Right lobe of liver (tissue), 6 donors: ENCODE data around the gene MUC5AC. TPM values are rescaled to one million over a fixed set of nuclear protein-coding genes. Genes with fewer than 3 reads are reported as not detected.

Experiments used
- ATAC-seq, 4 donors: fragments of 200-7000 bp; cut with Tn5 transposase; one replicate each; pipeline ENCODE4 v1.9.1; 2020; ENCODE audit warnings: mild to moderate bottlenecking in 4 of 4, moderate library complexity in 4 of 4
- DNase-seq, 3 donors: peaks; one replicate each; pipeline ENCODE4 v3.0.0-alpha.2; 2020
- H3K27ac ChIP-seq, 3 donors: fragments of 200-600 bp; one replicate each; pipeline ENCODE4 v1.8.0; 2022
- H3K27me3 ChIP-seq, 2 donors: fragments of 200-600 bp; one replicate each; pipeline ENCODE4 v1.8.0; 2022
- H3K36me3 ChIP-seq, 4 donors: fragments of 200-600 bp; sonication (generic) in 1 of 4; one replicate each; pipeline versions ENCODE4 v1.5.1 to v1.8.0; 2017 to 2022; ENCODE audit warnings: control low read depth in 1 of 4
- H3K4me1 ChIP-seq, 4 donors: fragments of 200-600 bp; sonication (generic) in 1 of 4; one replicate each; pipeline versions ENCODE4 v1.5.1 to v1.8.0; 2017 to 2022; ENCODE audit warnings: control low read depth in 1 of 4
- H3K4me3 ChIP-seq, 3 donors: fragments of 200-600 bp; one replicate each; pipeline ENCODE4 v1.8.0; 2022
- H3K9me3 ChIP-seq, 4 donors: fragments of 200-600 bp; sonication (generic) in 1 of 4; one replicate each; pipeline versions ENCODE4 v1.5.1 to v1.8.0; 2017 to 2022; ENCODE audit warnings: control low read depth in 1 of 4
- POLR2A ChIP-seq: fragments of 450-650 bp; IDR thresholded peaks from one replicate; pipeline ENCODE4 v1.6.1; 2017; ENCODE audit warnings: antibody characterized with exemption, mild to moderate bottlenecking
- WGBS: methylation state at CpG from one replicate; pipeline ENCODE4 v1.1.6; 2018; ENCODE audit warnings: low coverage, low lambda C conversion rate; ENCODE audit not compliant: insufficient coverage; ENCODE audit errors: missing lambda C conversion rate; 5-methylcytosine and 5-hydroxymethylcytosine counted together
- intact Hi-C, 2 donors: fragments of 100-400 bp; cut with DNase I; formaldehyde crosslinking; loops; one replicate each; pipeline versions ENCODE4 v1.11.2 to v1.14.1; 2022
- total RNA-seq, 6 experiments: library from RNA; depleted of rRNA in 2 of 6; stranded (reverse); fragments of >200 nt in 2 of 6; fragmentation: NEBNext Ultra II Directional in 3 of 6; extraction: Animal tissue kit (Norgen Biotek cat#: 25700) in 3 of 6; gene quantifications; one replicate each; pipeline versions ENCODE4 v1.1.0 to v1.2.4, GENCODE V29; 2016 to 2023
- TF ChIP-seq, protein P1 (sequence below), 4 donors: fragments of 200-600 bp in 3 of 4; fragments of 450-650 bp in 1 of 4; IDR thresholded peaks; one replicate each; pipeline versions ENCODE4 v1.5.1 to v1.8.0; 2016 to 2022; ENCODE audit warnings: antibody characterized with exemption in 4 of 4, mild to moderate bottlenecking in 2 of 4
- donor health status: DM: no; HTN: yes; CAD: no.
- donor health status: DM: no; HTN: no; CAD: no.
- donor health status: DM: no; HTN: no; CAD: no.
- donor health status: DM: no; HTN: yes; CAD: no.
- donor health status: DM: no; HTN: yes; CAD: no.

MUC5AC gene
- total RNA-seq, 6 experiments from 2014 or later, result not detected

DNA sequence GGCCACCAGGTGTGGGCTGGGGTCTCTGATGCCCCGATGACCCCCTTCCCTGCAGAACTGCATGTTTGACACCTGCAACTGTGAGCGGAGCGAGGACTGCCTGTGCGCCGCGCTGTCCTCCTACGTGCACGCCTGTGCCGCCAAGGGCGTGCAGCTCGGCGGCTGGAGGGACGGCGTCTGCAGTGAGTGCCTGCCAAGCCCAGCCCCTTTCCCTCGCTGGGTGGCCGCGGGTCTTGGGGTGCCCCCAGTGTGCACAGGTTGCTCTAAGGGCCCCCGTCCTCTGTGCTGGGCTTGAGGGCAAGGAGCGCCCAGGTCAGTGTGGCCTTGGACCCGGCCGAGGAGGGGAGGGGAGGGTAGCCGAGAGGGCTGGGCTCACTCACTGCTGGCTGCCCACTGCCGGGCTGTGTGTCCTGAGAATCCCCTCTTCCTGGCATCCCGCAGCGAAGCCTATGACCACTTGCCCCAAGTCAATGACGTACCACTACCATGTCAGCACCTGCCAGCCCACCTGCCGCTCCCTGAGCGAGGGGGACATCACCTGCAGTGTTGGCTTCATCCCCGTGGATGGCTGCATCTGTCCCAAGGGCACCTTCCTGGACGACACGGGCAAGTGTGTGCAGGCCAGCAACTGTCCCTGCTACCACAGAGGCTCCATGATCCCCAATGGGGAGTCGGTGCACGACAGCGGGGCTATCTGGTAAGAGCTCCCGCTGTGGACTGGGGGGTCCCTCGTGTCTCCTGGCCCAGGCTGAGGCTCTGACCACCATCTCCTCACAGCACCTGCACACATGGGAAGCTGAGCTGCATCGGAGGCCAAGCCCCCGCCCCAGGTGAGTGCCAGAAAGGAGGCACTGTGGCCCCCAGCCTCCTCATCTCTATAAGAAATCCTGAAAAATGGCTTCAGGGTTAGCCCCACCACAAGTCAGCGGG lies 17.0 kb downstream of the MUC5AC start:
- H3K9me3 ChIP-seq, result no peaks in the 10 kb centered on the region
- intact Hi-C loops, result no loop called here
- H3K27me3 ChIP-seq, result no peaks in the 10 kb centered on the region
- DNase-seq, result peak in 1 of 3 donors; percentile 11
- H3K4me3 ChIP-seq, result no peak overlapping the region
- no peak for ATAC-seq
- H3K36me3 ChIP-seq, result no peaks in the 10 kb centered on the region
- no peaks in the 10 kb centered on the region for H3K4me1 ChIP-seq
- H3K27ac ChIP-seq, result no peak overlapping the region
- WGBS, result 60% methylated on average over 4 of the region's 39 CpGs
- TF ChIP-seq, protein P1, sequence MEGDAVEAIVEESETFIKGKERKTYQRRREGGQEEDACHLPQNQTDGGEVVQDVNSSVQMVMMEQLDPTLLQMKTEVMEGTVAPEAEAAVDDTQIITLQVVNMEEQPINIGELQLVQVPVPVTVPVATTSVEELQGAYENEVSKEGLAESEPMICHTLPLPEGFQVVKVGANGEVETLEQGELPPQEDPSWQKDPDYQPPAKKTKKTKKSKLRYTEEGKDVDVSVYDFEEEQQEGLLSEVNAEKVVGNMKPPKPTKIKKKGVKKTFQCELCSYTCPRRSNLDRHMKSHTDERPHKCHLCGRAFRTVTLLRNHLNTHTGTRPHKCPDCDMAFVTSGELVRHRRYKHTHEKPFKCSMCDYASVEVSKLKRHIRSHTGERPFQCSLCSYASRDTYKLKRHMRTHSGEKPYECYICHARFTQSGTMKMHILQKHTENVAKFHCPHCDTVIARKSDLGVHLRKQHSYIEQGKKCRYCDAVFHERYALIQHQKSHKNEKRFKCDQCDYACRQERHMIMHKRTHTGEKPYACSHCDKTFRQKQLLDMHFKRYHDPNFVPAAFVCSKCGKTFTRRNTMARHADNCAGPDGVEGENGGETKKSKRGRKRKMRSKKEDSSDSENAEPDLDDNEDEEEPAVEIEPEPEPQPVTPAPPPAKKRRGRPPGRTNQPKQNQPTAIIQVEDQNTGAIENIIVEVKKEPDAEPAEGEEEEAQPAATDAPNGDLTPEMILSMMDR (IDR thresholded peaks at IDR 0.05), result no peak
- TF ChIP-seq POLR2A, result no peak

DNA sequence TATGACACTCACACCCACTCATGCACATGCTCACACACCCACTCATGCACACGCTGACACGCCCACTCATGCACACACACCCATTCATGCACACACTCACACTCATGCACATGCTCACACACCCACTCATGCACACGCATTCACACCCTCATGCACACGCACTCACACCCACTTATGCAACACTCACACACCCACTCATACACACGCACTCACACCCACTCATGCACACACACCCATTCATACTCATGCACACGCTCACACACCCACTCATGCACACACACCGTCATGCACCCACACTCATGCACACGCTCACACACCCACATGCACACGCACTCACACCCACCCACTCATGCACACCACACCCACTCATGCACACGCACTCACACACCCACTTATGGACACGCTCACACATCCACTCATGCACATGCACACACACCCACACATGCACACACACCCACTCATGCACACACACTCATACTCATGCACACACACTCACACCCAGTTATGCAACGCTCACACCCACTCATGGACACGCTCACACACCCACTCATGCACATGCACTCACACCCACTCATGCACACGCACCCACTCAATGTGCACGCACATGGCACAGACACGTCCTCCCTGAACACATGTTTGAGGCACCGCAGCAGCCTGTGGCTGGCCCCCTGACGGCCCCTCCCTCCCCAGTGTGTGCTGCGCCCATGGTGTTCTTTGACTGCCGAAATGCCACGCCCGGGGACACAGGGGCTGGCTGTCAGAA lies 17.9 kb downstream of the MUC5AC start:
- Histone ChIP-seq H3K27ac (no peak overlapping the region), H3K27me3 (no peaks in the 10 kb centered on the region), H3K9me3 (no peaks in the 10 kb centered on the region), H3K4me1 (no peaks in the 10 kb centered on the region), H3K36me3 (no peaks in the 10 kb centered on the region), H3K4me3 (no peak overlapping the region)
- intact Hi-C loops, result no loop called here
- WGBS, result 76% methylated on average over 20 of the region's 22 CpGs
- no peak for ATAC-seq
- DNase-seq, result peak in 1 of 3 donors; percentile 1
- TF ChIP-seq, protein P1 (IDR thresholded peaks at IDR 0.05), result no peak
- no peak for TF ChIP-seq POLR2A

DNA sequence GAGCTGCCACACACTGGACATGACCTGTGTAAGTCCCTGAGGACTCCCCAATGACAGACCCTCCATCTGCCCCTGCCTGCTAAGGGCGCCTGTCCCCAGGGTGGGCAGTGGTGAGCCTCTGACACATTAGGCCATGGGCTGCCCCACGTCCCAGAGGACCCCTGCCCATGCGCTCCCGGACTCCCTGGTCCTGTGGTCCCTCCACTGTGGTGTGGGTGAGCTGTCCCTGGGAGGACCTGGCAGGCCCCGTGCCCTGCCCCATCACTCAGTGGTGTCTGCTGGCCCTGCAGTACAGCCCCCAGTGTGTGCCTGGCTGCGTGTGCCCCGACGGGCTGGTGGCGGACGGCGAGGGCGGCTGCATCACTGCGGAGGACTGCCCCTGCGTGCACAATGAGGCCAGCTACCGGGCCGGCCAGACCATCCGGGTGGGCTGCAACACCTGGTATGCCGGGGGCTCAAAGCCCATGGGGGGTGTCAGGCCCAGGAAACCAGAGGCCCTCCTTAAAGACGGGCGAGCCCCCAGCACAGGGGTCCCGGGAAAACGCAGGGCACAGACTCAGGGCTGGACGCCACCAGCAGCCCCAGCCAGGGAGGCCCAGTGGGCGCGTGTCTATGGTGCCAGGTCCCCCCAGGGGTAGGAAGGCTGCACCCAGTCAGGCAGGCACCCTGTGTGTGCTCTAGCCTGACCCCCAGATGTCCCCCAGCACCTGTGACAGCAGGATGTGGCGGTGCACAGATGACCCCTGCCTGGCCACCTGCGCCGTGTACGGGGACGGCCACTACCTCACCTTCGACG lies 18.7 kb downstream of the MUC5AC start:
- no CpG with 5 or more reads among the region's 32 CpGs for WGBS
- no peak for TF ChIP-seq POLR2A
- TF ChIP-seq, protein P1 (IDR thresholded peaks at IDR 0.05), result no peak
- H3K27me3 ChIP-seq, result no peaks in the 10 kb centered on the region
- ATAC-seq, result no peak
- peak in 1 of 3 donors; percentile 15 for DNase-seq
- H3K36me3 ChIP-seq, result no peaks in the 10 kb centered on the region
- no peaks in the 10 kb centered on the region for H3K4me1 ChIP-seq
- intact Hi-C loops, result no loop called here
- H3K27ac ChIP-seq, result no peak overlapping the region
- no peak overlapping the region for H3K4me3 ChIP-seq
- no peaks in the 10 kb centered on the region for H3K9me3 ChIP-seq

DNA sequence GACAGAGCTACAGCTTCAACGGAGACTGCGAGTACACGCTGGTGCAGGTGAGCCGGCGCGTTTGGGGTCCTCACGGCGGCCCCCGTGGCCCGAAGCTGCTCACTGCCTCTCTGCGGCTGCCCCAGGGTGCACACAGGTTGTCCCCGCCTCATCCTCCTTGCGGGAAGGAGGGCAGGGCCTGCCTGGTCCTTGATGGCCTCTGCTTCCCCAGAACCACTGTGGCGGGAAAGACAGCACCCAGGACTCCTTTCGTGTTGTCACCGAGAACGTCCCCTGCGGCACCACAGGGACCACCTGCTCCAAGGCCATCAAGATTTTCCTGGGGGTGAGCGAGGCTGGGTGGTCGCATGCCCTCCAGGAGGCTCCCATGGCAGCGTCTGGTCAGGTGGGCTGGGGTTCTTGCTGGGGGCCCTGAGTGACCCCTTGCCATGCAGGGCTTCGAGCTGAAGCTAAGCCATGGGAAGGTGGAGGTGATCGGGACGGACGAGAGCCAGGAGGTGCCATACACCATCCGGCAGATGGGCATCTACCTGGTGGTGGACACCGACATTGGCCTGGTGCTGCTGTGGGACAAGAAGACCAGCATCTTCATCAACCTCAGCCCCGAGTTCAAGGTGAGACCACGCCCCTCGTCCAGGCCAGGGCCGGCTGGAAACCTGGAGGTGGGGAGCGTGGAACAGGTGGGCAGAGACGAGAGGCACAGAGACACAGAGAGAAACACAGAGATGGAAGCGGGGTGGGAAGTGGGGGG lies 19.4 kb downstream of the MUC5AC start:
- no peaks in the 10 kb centered on the region for H3K4me1 ChIP-seq
- H3K36me3 ChIP-seq, result no peaks in the 10 kb centered on the region
- ATAC-seq (no peak), DNase-seq (peak in 2 of 3 donors; percentile 8 to 51)
- H3K27me3 ChIP-seq, result no peaks in the 10 kb centered on the region
- no peaks in the 10 kb centered on the region for H3K9me3 ChIP-seq
- intact Hi-C loops, result no loop called here
- TF ChIP-seq, protein P1 (IDR thresholded peaks at IDR 0.05), result no peak
- TF ChIP-seq POLR2A, result no peak
- 71% methylated on average over 3 of the region's 34 CpGs for WGBS
- H3K27ac ChIP-seq, result no peak overlapping the region
- no peak overlapping the region for H3K4me3 ChIP-seq
